Small intestine (tissue), 7 donors: ENCODE measurements around the gene IL17RE. TPM values are rescaled to one million over a fixed set of nuclear protein-coding genes. Genes with fewer than 3 reads are reported as not detected.
A peak's percentile ranks its signal among the peaks of the same experiment; 100 is the strongest.
"Not testable (repeated sequence)": the region's sequence is repeated elsewhere in the genome, so short reads cannot be mapped to it uniquely, and the experiment has no call there.

Experiments used
- DNase-seq, 2 donors: peaks; one replicate each; pipeline versions ENCODE4 v3.0.0 to v3.0.0-alpha.2; 2013
- FAIRE-seq: peaks from 2 replicates; lab custom pipeline; 2012; peaks lifted over from hg19 to GRCh38; lab: Jason Lieb, UNC
- H3K27ac ChIP-seq, 3 donors: one replicate each; pipeline ENCODE4 v1.5.1; 2013; ENCODE audit warnings: low read length in 2 of 3, mild to moderate bottlenecking in 2 of 3, control low read depth in 1 of 3, inconsistent platforms in 1 of 3, low read depth in 1 of 3, moderate library complexity in 1 of 3
- H3K27me3 ChIP-seq, 3 donors: one replicate each; pipeline ENCODE4 v1.6.1; 2013; ENCODE audit warnings: low read length in 3 of 3, inconsistent platforms in 1 of 3; ENCODE audit not compliant: control insufficient read depth in 3 of 3, insufficient read depth in 3 of 3
- H3K36me3 ChIP-seq, 3 donors: one replicate each; pipeline ENCODE4 v1.6.1; 2013; ENCODE audit warnings: low read length in 3 of 3, inconsistent platforms in 1 of 3, low read depth in 1 of 3, mild to moderate bottlenecking in 1 of 3, moderate library complexity in 1 of 3; ENCODE audit not compliant: control insufficient read depth in 3 of 3, insufficient read depth in 2 of 3
- H3K4me1 ChIP-seq, 3 donors: one replicate each; pipeline ENCODE4 v1.6.1; 2013; ENCODE audit warnings: low read length in 2 of 3, inconsistent platforms in 1 of 3, low read depth in 1 of 3, mild to moderate bottlenecking in 1 of 3, moderate library complexity in 1 of 3; ENCODE audit not compliant: control insufficient read depth in 3 of 3, insufficient read depth in 2 of 3
- H3K4me3 ChIP-seq, 3 donors: one replicate each; pipeline ENCODE4 v1.5.1; 2013; ENCODE audit warnings: low read length in 3 of 3, control low read depth in 1 of 3, inconsistent platforms in 1 of 3, low read depth in 1 of 3, mild to moderate bottlenecking in 1 of 3, moderate library complexity in 1 of 3
- H3K9me3 ChIP-seq, 2 donors: one replicate each; pipeline ENCODE4 v1.6.1; 2013; ENCODE audit warnings: low read depth in 1 of 2, low read length in 1 of 2; ENCODE audit not compliant: control insufficient read depth in 2 of 2, insufficient read depth in 1 of 2
- WGBS, 3 donors: extraction: QIAGEN DNeasy Blood & Tissue Kit; methylation state at CpG; one replicate each; pipeline ENCODE4 v1.1.7; 2013; 5-methylcytosine and 5-hydroxymethylcytosine counted together
- polyA plus RNA-seq, 4 donors: library from polyadenylated mRNA; stranded (reverse) in 3 of 4; unstranded in 1 of 4; fragments of 200-250 nt in 3 of 4; fragments of 120-200 nt in 1 of 4; gene quantifications; one replicate each; pipeline versions ENCODE4 v1.2.1 to v1.2.3, GENCODE V29; 2013
- donor health status: healthy with polysubstance abuse.
- donor health status: control.
- donor health status: control.
- donor health status: Bipolar disorder and iron deficiency.
- donor health status: healthy.

The IL17RE gene
- polyA plus RNA-seq, 4 donors = 31.3 to 59.3 (median 43.5) TPM

DNA sequence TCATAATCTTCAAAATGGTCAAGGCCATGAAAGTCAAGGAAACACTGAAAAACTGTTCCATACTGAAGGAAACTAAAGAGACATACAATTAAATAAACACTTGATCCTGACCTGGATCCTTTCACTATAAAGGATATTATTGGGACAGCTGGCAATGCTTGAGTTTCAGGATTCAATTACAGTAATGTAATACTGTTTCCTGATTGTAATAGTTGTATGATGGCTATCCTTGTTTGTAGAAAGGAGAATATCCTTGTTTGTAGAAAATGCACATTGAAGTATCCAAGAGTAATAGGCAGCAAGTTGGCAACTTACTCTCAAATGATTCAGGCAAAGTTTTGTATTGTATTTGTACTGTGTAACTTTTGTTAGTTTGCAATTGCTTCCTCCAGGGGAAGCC, 27.2 kb upstream of the IL17RE start:
- H3K36me3 ChIP-seq = peaks cover 0 to 3% (median 2%) of the 10 kb centered on the region in 3 donors
- peak overlapping the region in 1 of 3 donors; percentile 44 for H3K4me3 ChIP-seq
- no peaks in the 10 kb centered on the region for H3K27me3 ChIP-seq
- no peak for DNase-seq
- FAIRE-seq = no peak
- H3K27ac ChIP-seq = no peak overlapping the region
- no peaks in the 10 kb centered on the region for H3K9me3 ChIP-seq
- peaks cover 0 to 20% (median 0%) of the 10 kb centered on the region in 3 donors for H3K4me1 ChIP-seq

DNA sequence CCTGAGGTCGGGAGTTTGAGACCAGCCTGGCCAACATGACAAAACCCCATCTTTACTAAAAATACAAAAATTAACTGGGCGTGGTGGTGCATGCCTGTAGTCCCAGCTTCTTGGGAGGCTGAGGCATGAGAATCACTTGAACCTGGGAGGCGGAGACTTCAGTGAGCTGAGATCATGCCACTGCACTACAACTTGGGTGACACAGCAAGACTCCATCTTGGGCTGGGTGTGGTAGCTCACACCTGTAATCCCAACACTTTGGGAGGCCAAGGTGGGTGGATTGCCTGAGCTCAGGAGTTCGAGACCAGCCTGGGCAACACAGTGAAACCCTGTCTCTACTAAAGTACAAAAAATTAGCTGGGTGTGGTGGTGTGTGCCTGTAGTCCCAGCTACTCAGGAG, 26.4 kb upstream of the IL17RE start:
- Histone ChIP-seq H3K4me1 (peaks cover 0 to 20% (median 0%) of the 10 kb centered on the region in 3 donors), H3K4me3 (peak overlapping the region in 1 of 3 donors; percentile 44)
- not testable (repeated sequence) for H3K27ac ChIP-seq, H3K27me3 ChIP-seq, FAIRE-seq, H3K36me3 ChIP-seq, DNase-seq, H3K9me3 ChIP-seq
- WGBS, 3 donors = 90 to 91% (median 90%) methylated on average over 4 of the region's 4 CpGs

DNA sequence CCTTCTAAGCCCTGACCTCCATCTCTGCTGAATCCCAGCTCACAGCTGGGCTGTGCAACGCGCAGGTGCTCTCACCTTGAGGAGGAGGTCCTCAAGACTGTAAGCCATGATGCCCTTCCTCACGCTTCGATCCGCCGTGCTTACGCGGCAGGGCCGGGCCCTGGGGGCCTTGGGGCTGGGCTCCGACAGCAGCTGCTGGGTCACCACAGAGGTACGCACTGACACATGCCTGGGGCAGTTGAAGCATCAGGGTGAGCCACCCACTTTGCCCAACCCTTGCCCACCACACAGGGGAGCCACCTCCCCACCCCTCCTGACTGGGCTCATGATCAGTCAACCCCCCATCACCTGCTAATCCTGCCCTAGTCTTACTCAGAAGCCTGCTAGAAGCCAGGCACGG, 25.7 kb upstream of the IL17RE start:
- Histone ChIP-seq H3K9me3 (no peaks in the 10 kb centered on the region), H3K4me3 (peak overlapping the region in 1 of 3 donors; percentile 50), H3K27me3 (no peaks in the 10 kb centered on the region), H3K27ac (no peak overlapping the region), H3K4me1 (peaks cover 0 to 20% (median 0%) of the 10 kb centered on the region in 3 donors), H3K36me3 (peaks cover 0 to 2% (median 0%) of the 10 kb centered on the region in 3 donors)
- WGBS, 3 donors = 93 to 95% (median 95%) methylated on average over 12 of the region's 12 CpGs
- FAIRE-seq (no peak), DNase-seq (no peak)

DNA sequence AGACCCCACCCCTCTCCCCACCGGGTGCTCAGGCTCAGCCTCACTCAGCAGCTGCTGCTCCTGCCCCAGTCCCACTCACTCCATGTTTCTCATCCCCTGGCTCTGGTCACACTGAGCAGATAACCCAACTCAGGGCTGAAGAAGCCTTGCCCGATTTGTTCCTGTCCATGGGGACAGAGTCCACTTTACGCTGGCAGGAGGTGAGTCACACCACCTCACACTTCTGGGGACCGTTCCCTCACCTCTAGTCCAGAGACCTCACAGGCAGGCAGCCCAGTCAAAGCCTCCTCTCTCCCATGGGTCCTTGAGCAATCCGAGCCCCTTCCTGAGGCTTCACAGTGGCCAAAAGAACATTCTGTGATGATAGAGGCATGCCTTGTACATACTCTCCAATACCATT, 23.9 kb upstream of the IL17RE start:
- DNase-seq (peak; percentile 88 to 97), FAIRE-seq (no peak)
- peak overlapping the region in 2 of 3 donors; percentile 20 to 50 for H3K4me3 ChIP-seq
- WGBS, 3 donors = 20 to 57% (median 39%) methylated on average over 5 of the region's 5 CpGs
- no peaks in the 10 kb centered on the region for H3K9me3 ChIP-seq
- H3K36me3 ChIP-seq = peaks cover 0 to 2% (median 0%) of the 10 kb centered on the region in 3 donors
- peak overlapping the region; percentile 67 to 86 (median 69) for H3K27ac ChIP-seq
- H3K27me3 ChIP-seq = no peaks in the 10 kb centered on the region
- peaks cover 0 to 23% (median 0%) of the 10 kb centered on the region in 3 donors for H3K4me1 ChIP-seq

DNA sequence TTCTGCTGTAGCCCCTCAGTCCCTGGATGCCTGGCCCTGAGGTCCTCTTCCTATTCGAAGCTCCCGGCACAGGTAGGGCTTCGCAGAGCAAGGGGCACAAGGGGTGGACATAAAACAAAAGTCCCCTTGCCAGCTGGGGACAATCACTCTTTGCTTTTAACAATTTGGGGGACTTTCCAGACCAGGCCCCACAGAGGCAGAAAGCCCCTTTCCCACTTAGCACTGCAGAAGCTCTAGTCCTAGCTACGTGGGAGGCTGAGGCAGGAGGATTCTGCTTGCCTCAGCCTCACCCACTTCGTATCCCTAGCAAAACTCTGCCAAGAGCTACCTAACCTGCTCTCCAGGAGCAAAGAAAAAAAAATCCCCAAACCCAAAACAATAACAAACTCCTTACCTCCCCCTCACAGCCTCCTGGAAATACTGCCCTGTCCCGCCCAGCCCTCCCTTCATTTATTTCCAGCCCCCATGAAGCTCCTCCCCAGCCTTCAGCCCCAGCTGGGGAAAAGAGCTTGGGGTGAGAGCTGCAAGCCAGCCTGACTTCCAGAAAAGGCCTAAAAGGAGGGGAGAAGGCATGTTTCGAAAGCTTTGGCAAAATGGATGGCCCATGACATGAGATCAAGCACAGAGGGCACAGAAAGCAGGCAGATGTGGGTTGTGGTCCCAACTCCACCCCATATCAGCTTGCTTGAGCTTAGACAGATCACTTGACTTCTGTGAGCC, 22.7 kb upstream of the IL17RE start, which contains the start of gene CIDEC:
Gene CIDEC, minus strand, starts transcription at position 424 of the 720 bp plus-strand sequence. CDS start 1,767 bp downstream, outside the sequence.
- no peak within 1 kb of the TSS for H3K4me3 ChIP-seq
- H3K9me3 ChIP-seq = no peaks in the 10 kb centered on the region
- peaks cover 0 to 34% (median 0%) of the 10 kb centered on the region in 3 donors for H3K4me1 ChIP-seq
- FAIRE-seq (no peak), DNase-seq (no peak)
- H3K27ac ChIP-seq = peak within 1 kb of the TSS; percentile 67 to 86 (median 69)
- H3K27me3 ChIP-seq = no peaks in the 10 kb centered on the region
- H3K36me3 ChIP-seq = peaks cover 0 to 2% (median 0%) of the 10 kb centered on the region in 3 donors
- 85 to 90% (median 89%) methylated on average over 7 of the region's 7 CpGs for WGBS, 3 donors

DNA sequence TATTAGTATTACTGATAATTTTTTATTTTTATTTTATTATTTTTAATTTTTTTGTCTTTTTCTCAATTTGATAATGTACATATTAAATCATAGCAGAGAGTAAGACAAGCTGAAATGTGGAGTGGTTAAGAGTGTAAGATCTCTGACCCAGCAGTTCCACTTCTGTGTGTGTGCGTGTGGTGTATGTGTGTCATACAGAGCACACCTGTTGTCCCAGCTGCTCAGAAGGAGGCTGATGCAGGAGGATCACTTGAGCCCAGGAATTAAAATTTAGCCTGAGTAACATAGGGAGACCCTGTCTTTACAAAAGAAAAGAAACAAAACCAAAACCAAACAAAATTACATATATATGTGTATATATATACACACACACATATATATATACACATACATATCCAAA, 21.2 kb upstream of the IL17RE start:
- H3K36me3 ChIP-seq = peaks cover 0 to 2% (median 0%) of the 10 kb centered on the region in 3 donors
- no peak overlapping the region for H3K4me3 ChIP-seq
- 87 to 97% (median 93%) methylated on average over 1 of the region's 1 CpG for WGBS, 3 donors
- FAIRE-seq (no peak), DNase-seq (no peak)
- peaks cover 0 to 37% (median 0%) of the 10 kb centered on the region in 3 donors for H3K4me1 ChIP-seq
- no peak overlapping the region for H3K27ac ChIP-seq
- no peaks in the 10 kb centered on the region for H3K27me3 ChIP-seq
- H3K9me3 ChIP-seq = no peaks in the 10 kb centered on the region

DNA sequence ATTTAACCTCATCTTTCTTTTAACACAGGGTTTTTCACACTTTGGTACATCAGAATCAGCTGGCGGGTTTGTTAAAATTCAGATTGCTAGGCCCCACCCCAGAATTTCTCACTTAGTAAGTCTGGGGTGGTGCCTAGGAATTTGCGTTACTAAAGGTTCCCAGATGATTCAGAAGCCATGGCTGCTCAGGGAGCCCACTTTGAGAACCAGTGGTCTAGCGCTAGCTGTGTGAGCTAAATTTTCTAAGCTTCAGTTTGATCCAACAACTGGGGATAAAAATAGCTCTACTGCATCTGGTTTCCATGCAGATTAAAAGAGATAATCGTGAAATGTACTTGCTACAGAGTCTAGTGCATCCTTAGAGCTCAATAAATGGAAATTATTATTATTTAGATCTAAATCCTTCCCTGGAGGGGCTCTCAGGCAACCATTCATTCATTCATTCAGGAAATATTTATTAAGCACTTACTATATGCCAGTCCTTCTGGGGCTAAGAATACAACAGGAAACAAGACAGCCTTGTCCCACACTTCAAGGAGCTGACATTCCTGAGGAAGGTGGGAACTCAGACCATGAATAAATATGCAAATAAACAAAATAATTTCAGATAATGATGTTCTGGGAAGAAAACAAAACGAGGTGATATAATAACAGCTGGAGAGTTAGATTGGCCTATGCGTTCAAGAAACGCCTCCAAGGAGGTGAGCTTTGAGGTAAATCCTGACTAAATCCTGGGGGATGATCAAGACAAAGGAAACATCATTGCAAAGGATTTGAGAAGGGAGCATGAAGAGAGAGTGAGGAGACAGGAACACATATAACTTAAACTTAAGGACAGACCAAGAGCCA, 18.7 kb upstream of the IL17RE start:
- peaks cover 0 to 25% (median 0%) of the 10 kb centered on the region in 3 donors for H3K4me1 ChIP-seq
- no peak overlapping the region for H3K4me3 ChIP-seq
- H3K27me3 ChIP-seq = no peaks in the 10 kb centered on the region
- FAIRE-seq (no peak), DNase-seq (no peak)
- H3K27ac ChIP-seq = peak overlapping the region; percentile 89 to 91 (median 90)
- 63 to 74% (median 74%) methylated on average over 7 of the region's 7 CpGs for WGBS, 3 donors
- H3K36me3 ChIP-seq = no peaks in the 10 kb centered on the region
- H3K9me3 ChIP-seq = no peaks in the 10 kb centered on the region

DNA sequence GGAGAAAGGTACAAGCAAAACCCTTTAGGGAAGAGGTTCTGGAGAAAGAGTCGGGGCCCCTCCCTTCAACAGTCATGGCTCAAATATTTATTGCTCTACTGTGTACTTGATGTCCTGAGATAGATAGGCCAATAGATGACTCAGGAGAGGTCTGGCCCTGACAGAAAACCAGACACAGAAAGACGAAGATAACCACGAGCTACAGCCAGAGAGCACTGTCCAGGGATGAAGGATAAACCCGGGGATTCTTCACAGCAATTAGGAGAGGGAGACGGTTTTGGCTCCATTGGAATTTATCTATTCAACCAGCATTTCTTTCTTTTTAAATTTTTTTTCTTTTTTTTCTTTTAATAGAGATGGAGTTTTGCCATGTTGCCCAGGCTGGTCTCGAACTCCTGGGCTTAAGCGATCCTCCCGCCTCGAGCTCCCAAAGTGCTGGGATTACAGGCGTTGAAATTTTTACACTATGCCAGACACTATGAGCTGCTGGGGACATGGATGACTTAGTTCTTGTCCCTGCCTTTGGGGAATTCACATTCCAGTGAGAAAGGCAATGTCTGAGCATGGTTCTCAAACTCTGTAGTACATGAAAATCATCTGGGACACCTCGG, 18.0 kb upstream of the IL17RE start:
- H3K4me3 ChIP-seq = no peak overlapping the region
- peaks cover 0 to 17% (median 0%) of the 10 kb centered on the region in 3 donors for H3K4me1 ChIP-seq
- FAIRE-seq (no peak), DNase-seq (peak; percentile 89 to 97)
- H3K27ac ChIP-seq = peak overlapping the region; percentile 89 to 91 (median 90)
- no peaks in the 10 kb centered on the region for H3K9me3 ChIP-seq
- no peaks in the 10 kb centered on the region for H3K27me3 ChIP-seq
- WGBS, 3 donors = 22 to 62% (median 48%) methylated on average over 11 of the region's 11 CpGs
- H3K36me3 ChIP-seq = no peaks in the 10 kb centered on the region
